Measurements from ENCODE around the gene ARF3. TPM values are rescaled to one million over a fixed set of nuclear protein-coding genes. Genes with fewer than 3 reads are reported as not detected.

ARF3 gene
- total and polyA plus RNA-seq, 2 of the 13 experiments (the other 11 are each of a cell fraction or from before 2014, with no cell fraction given) = 53.8 to 57.9 TPM

- TF ChIP-seq ATF4 (CRISPR knock-in tag; IDR thresholded peaks at IDR 0.05) = peak in 1 of 2 experiments; percentile 47; a peak in 1 of 4 replicates
- no peak for TF ChIP-seq CHCHD3 (CRISPR knock-in tag; IDR thresholded peaks at IDR 0.05)
- peak; percentile 23; the same call in 1 of the 2 replicates for TF ChIP-seq PPARG (CRISPR knock-in tag; conservative IDR thresholded peaks at IDR 0.05)
- TF ChIP-seq ZBTB39 (CRISPR knock-in tag; IDR thresholded peaks at IDR 0.05) = 0 out of 2 replicates have a peak, but pooled peaks have one; percentile 22
- TF ChIP-seq GABPA (IDR thresholded peaks at IDR 0.05; ENCODE audit: low read depth, low read length) = peak; percentile 62
- peak; percentile 88 for TF ChIP-seq GABPA (CRISPR knock-in tag; IDR thresholded peaks at IDR 0.05; ENCODE audit: low read depth)
- peak; percentile 71 for TF ChIP-seq SKIL (CRISPR knock-in tag; IDR thresholded peaks at IDR 0.05; ENCODE audit: borderline replicate concordance)
- no peak for TF ChIP-seq ZNF10 (CRISPR knock-in tag; IDR thresholded peaks at IDR 0.05; ENCODE audit: borderline replicate concordance, low read depth)
- 0 out of 2 replicates have a peak, but pooled peaks have one; percentile 54 for TF ChIP-seq ZNF414 (CRISPR knock-in tag; IDR thresholded peaks at IDR 0.05)
- 0 out of 2 replicates have a peak, but pooled peaks have one; percentile 57 for TF ChIP-seq SMAD9 (CRISPR knock-in tag; IDR thresholded peaks at IDR 0.05)
- TF ChIP-seq ZKSCAN5 (CRISPR knock-in tag; IDR thresholded peaks at IDR 0.05) = 0 out of 2 replicates have a peak, but pooled peaks have one; percentile 65
- TF ChIP-seq MIER3 (CRISPR knock-in tag; IDR thresholded peaks at IDR 0.05; ENCODE audit: borderline replicate concordance) = 0 out of 2 replicates have a peak, but pooled peaks have one; percentile 39
- no peak for TF ChIP-seq ZBTB8A (CRISPR knock-in tag; IDR thresholded peaks at IDR 0.05; ENCODE audit: borderline replicate concordance, low read depth)
- TF ChIP-seq ZBTB42 (CRISPR knock-in tag; IDR thresholded peaks at IDR 0.05) = 0 out of 2 replicates have a peak, but pooled peaks have one; percentile 21
- TF ChIP-seq GTF2F1 (IDR thresholded peaks at IDR 0.05; ENCODE audit: low read length) = no peak
- TF ChIP-seq ZFP82 (CRISPR knock-in tag; IDR thresholded peaks at IDR 0.05; ENCODE audit: borderline replicate concordance) = no peak
- TF ChIP-seq TIGD3 (CRISPR knock-in tag; IDR thresholded peaks at IDR 0.05; ENCODE audit: borderline replicate concordance) = 0 out of 2 replicates have a peak, but pooled peaks have one; percentile 50
- 0 out of 2 replicates have a peak, but pooled peaks have one; percentile 30 for TF ChIP-seq NFKBIZ (CRISPR knock-in tag; IDR thresholded peaks at IDR 0.05)
- no peak for TF ChIP-seq ETS1 (CRISPR knock-in tag; IDR thresholded peaks at IDR 0.05)
Observed at GRCh38 chr12:48957141-48958048, at the start of gene ARF3 (continued).

Data from HepG2 (cell line).